HCT116 (cell line): Measurements from ENCODE around the gene WNT9B. TPM values are rescaled to one million over a fixed set of nuclear protein-coding genes. Genes with fewer than 3 reads are reported as not detected.

ENCODE experiments used
- ATAC-seq: fragments of 200-7000 bp; cut with Tn5 transposase; 2 replicates; pipeline ENCODE4 v1.9.1; 2020; ENCODE audit warnings: mild to moderate bottlenecking, moderate library complexity
- BruUV-seq: library from RNA; stranded (reverse); fragments of 400-500 nt; replicated peaks from 2 replicates; lab custom pipeline; 2021; lab: Mats Ljungman, UMichigan
- CTCF ChIA-PET: fragments of 300-600 bp; sonication (Branson Sonifier 250); formaldehyde crosslinking; loops from one replicate; lab custom pipeline; 2021; ENCODE audit warnings: antibody characterized with exemption; lab: Charles Lee
- POLR2A ChIA-PET: fragments of 300-600, 350-600 bp; sonication (Branson Sonifier 250); formaldehyde crosslinking; loops from one replicate; lab custom pipeline; 2021; ENCODE audit warnings: antibody characterized with exemption; lab: Charles Lee
- RAD21 ChIA-PET, 2 experiments: fragments of 300-600 bp; sonication (Branson Sonifier 250); formaldehyde crosslinking; loops; one replicate each; lab custom pipeline; 2023; ENCODE audit warnings: low total read pairs in 2 of 2; ENCODE audit not compliant: uncharacterized antibody in 2 of 2, unreplicated experiment in 2 of 2, low non-redundant PET in 1 of 2; lab: Charles Lee
- DNase-seq: peaks from one replicate; pipeline ENCODE4 v3.0.0-alpha.2; 2010; ENCODE audit warnings: low read depth, low spot score
- H2AFZ ChIP-seq: fragments of 200-600 bp; shearing (Covaris generic), sonication (generic); 2 replicates; pipeline ENCODE4 v1.6.1; 2017; ENCODE audit warnings: low read depth, mixed run types, mixed read lengths, antibody characterized with exemption, low read length; ENCODE audit not compliant: poor library complexity, severe bottlenecking
- H3K27ac ChIP-seq: 2 replicates; pipeline ENCODE4 v1.5.1; 2012; ENCODE audit warnings: low read depth, low read length
- H3K27me3 ChIP-seq: fragments of 200-600 bp; sonication (generic); 2 replicates; pipeline ENCODE4 v1.6.1; 2016; ENCODE audit warnings: mixed run types, low read length, mixed read lengths; ENCODE audit not compliant: insufficient read depth
- H3K36me3 ChIP-seq, 2 experiments: fragments of 200-500 bp in 1 of 2; fragments of 200-600 bp in 1 of 2; sonication (Bioruptor generic) in 1 of 2; sonication (generic) in 1 of 2; 2 replicates each; pipeline versions ENCODE4 v1.5.1 to v1.6.1; 2014 to 2016; ENCODE audit warnings: low read length in 2 of 2, inconsistent platforms in 1 of 2, mixed read lengths in 1 of 2, mixed run types in 1 of 2; ENCODE audit not compliant: insufficient read depth in 2 of 2, control insufficient read depth in 1 of 2
- H3K4me1 ChIP-seq, 2 experiments: fragments of 200-600 bp in 1 of 2; sonication (generic) in 1 of 2; 2 replicates each; pipeline versions ENCODE4 v1.5.1 to v1.6.1; 2012 to 2017; ENCODE audit warnings: low read length in 2 of 2, inconsistent platforms in 1 of 2, mild to moderate bottlenecking in 1 of 2, mixed read lengths in 1 of 2, mixed run types in 1 of 2, moderate library complexity in 1 of 2; ENCODE audit not compliant: insufficient read depth in 2 of 2, control insufficient read depth in 1 of 2
- H3K4me2 ChIP-seq: fragments of 200-600 bp; sonication (generic); 2 replicates; pipeline ENCODE4 v1.6.1; 2017; ENCODE audit warnings: mixed run types, low read length, mixed read lengths
- H3K4me3 ChIP-seq, 2 experiments: fragments of 200-600 bp in 1 of 2; sonication (generic) in 1 of 2; replicated peaks in 1 of 2; 2 replicates each; pipeline ENCODE4 v1.5.1; 2011 to 2016; ENCODE audit warnings: low read length in 2 of 2, control low read depth in 1 of 2, low read depth in 1 of 2, mild to moderate bottlenecking in 1 of 2, mixed read lengths in 1 of 2, mixed run types in 1 of 2
- H3K79me2 ChIP-seq: fragments of 200-600 bp; sonication (generic); 2 replicates; pipeline ENCODE4 v1.6.1; 2017; ENCODE audit warnings: mild to moderate bottlenecking, mixed run types, low read length, moderate library complexity, mixed read lengths; ENCODE audit not compliant: insufficient read depth
- H3K9ac ChIP-seq: fragments of 200-600 bp; sonication (generic); 2 replicates; pipeline ENCODE4 v1.6.1; 2016; ENCODE audit warnings: low read length, mixed read lengths
- H3K9me2 ChIP-seq: fragments of 200-600 bp; sonication (generic), shearing (Covaris generic); 2 replicates; pipeline ENCODE4 v1.6.1; 2017; ENCODE audit warnings: mixed run types, mild to moderate bottlenecking, moderate library complexity; ENCODE audit not compliant: insufficient read depth
- H3K9me3 ChIP-seq, 2 experiments: fragments of 200-500 bp in 1 of 2; fragments of 200-600 bp in 1 of 2; sonication (Bioruptor generic) in 1 of 2; sonication (generic) in 1 of 2; 2 replicates each; pipeline ENCODE4 v1.6.1; 2014 to 2017; ENCODE audit warnings: low read length in 2 of 2, mixed read lengths in 2 of 2, inconsistent platforms in 1 of 2, low read depth in 1 of 2, mild to moderate bottlenecking in 1 of 2, mixed run types in 1 of 2, moderate library complexity in 1 of 2; ENCODE audit not compliant: control insufficient read depth in 1 of 2, insufficient read depth in 1 of 2
- H4K20me1 ChIP-seq: fragments of 200-600 bp; sonication (generic), shearing (Covaris generic); 2 replicates; pipeline ENCODE4 v1.6.1; 2017; ENCODE audit warnings: mixed run types, mild to moderate bottlenecking, moderate library complexity; ENCODE audit not compliant: insufficient read depth
- ELF1 ChIP-seq: IDR thresholded peaks from 2 replicates; pipeline ENCODE4 v1.6.1; 2012; ENCODE audit warnings: low read depth, borderline replicate concordance
- EZH2 ChIP-seq: fragments of 200-600 bp; sonication (generic); IDR thresholded peaks from 2 replicates; pipeline ENCODE4 v1.6.1; 2017; ENCODE audit warnings: antibody characterized with exemption, mixed run types
- FOSL1 ChIP-seq: IDR thresholded peaks from 2 replicates; pipeline ENCODE4 v1.6.1; 2012; ENCODE audit warnings: low read depth
- POLR2AphosphoS5 ChIP-seq: IDR thresholded peaks from 2 replicates; pipeline ENCODE4 v1.6.1; 2011; ENCODE audit warnings: mild to moderate bottlenecking, low read depth, low read length, moderate library complexity
- RAD21 ChIP-seq: IDR thresholded peaks from 2 replicates; pipeline ENCODE4 v1.6.1; 2012; ENCODE audit warnings: low read depth, mild to moderate bottlenecking
- SRF ChIP-seq: IDR thresholded peaks from 2 replicates; pipeline ENCODE4 v1.6.1; 2012; ENCODE audit warnings: low read depth
- ZFX ChIP-seq: fragments of 450-650 bp; IDR thresholded peaks from 2 replicates; pipeline ENCODE4 v1.6.1; 2017
- ZNF274 ChIP-seq: fragments of 200-500 bp; sonication (Bioruptor generic); IDR thresholded peaks from 2 replicates; pipeline ENCODE4 v1.6.1; 2014; ENCODE audit warnings: mild to moderate bottlenecking, low read depth, low read length, inconsistent platforms
- intact Hi-C: fragments of 100-400 bp; cut with micrococcal nuclease; formaldehyde crosslinking; loops from 2 replicates; pipeline ENCODE4 v1.10.0; 2022
- total RNA-seq: library from RNA; stranded (reverse); gene quantifications from one replicate; pipeline ENCODE4 v1.2.1, GENCODE V29; 2021; ENCODE audit not compliant: unreplicated experiment
- TF ChIP-seq, protein P1 (sequence below), 3 experiments: fragments of 200-600 bp in 1 of 3; sonication (generic) in 1 of 3; IDR thresholded peaks in 2 of 3; conservative IDR thresholded peaks in 1 of 3; 2 replicates each; pipeline ENCODE4 v1.5.1; 2012 to 2017; ENCODE audit warnings: low read depth in 2 of 3, low read length in 2 of 3, antibody characterized with exemption in 1 of 3, borderline replicate concordance in 1 of 3, control low read depth in 1 of 3, mild to moderate bottlenecking in 1 of 3, mixed read lengths in 1 of 3, mixed run types in 1 of 3, moderate library complexity in 1 of 3; ENCODE audit not compliant: insufficient read depth in 1 of 3

The WNT9B gene
- total RNA-seq, 1 experiment from 2014 or later, result not detected

DNA sequence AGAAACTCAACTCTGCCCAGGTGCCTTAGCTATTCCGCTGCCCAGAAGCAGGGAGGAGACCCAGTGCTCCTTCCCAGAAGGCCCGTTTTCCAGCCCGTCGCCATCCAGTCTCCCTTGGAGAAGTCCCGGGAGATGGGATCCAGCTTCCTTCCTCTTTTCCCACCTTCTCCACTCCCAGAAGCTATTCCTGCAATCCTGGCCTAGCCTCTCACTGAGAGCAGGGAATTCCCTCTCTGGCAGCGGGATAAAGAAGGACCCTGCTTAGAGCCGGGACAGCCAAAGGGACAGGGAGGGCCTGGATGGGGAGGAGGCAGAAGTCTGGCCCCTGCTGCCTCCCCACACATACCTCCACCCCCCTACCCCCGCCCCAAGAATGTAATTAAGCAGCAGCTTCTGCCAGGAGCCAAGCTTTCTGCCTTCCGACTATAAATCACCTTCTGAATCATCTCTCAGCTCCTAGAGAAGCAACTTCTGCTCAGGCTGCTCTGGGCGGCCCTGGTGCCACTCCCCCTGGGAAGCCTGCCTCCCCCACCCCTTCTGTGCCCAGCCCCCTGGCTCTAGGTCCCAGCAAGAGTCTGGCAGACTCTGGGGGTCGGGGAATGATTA is 39.3 kb upstream of the WNT9B start:
- TF ChIP-seq ZNF274 (no peak), ZFX (no peak), POLR2AphosphoS5 (no peak), EZH2 (no peak), FOSL1 (no peak), SRF (no peak), ELF1 (no peak), RAD21 (no peak)
- TF ChIP-seq, protein P1, sequence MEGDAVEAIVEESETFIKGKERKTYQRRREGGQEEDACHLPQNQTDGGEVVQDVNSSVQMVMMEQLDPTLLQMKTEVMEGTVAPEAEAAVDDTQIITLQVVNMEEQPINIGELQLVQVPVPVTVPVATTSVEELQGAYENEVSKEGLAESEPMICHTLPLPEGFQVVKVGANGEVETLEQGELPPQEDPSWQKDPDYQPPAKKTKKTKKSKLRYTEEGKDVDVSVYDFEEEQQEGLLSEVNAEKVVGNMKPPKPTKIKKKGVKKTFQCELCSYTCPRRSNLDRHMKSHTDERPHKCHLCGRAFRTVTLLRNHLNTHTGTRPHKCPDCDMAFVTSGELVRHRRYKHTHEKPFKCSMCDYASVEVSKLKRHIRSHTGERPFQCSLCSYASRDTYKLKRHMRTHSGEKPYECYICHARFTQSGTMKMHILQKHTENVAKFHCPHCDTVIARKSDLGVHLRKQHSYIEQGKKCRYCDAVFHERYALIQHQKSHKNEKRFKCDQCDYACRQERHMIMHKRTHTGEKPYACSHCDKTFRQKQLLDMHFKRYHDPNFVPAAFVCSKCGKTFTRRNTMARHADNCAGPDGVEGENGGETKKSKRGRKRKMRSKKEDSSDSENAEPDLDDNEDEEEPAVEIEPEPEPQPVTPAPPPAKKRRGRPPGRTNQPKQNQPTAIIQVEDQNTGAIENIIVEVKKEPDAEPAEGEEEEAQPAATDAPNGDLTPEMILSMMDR (IDR thresholded peaks at IDR 0.05 in 2 of 3, conservative IDR thresholded peaks at IDR 0.05 in 1 of 3; ENCODE audit: borderline replicate concordance in 1 of 3, insufficient read depth in 1 of 3, low read depth in 2 of 3, low read length in 2 of 3), result no peak
- Histone ChIP-seq H3K9me3 (no peaks in the 10 kb centered on the region), H4K20me1 (no peaks in the 10 kb centered on the region), H3K27me3 (no peaks in the 10 kb centered on the region), H3K9ac (no peak overlapping the region), H3K4me2 (no peak overlapping the region; the same call in 1 of the 2 replicates), H3K4me3 (no peak overlapping the region), H3K27ac (no peak overlapping the region), H3K9me2 (no peaks in the 10 kb centered on the region), H3K4me1 (peaks cover 0 to 18% of the 10 kb centered on the region in 2 experiments; a peak in 2 of 4 replicates), H2AFZ (no peak overlapping the region), H3K36me3 (no peaks in the 10 kb centered on the region), H3K79me2 (no peaks in the 10 kb centered on the region)
- no TSS peak for BruUV-seq
- POLR2A ChIA-PET, result interaction anchor here (0.6 kb wide), 2 partner anchors 9 to 1913 kb away, joined by 3 to 4 read pairs; no protein-coding TSS in a partner anchor
- CTCF ChIA-PET, result no interaction called here
- DNase-seq (no peak), ATAC-seq (no peak)
- RAD21 ChIA-PET, result no interaction called here
- intact Hi-C loops, result no loop called here
